Activated T-helper 1 cell treated with anti-CD3 and anti-CD28 coated beads, Interleukin-12 subunit alpha, Interleukin-12 subunit beta, Interleukin-2, Interleukin-4 antibody, amounts not matched to agents 30 ng/mL and 10 ng/mL and 1 ng/mL, durations not matched to agents 14 hours and 24 hours and 36 hours (primary cell): Measurements from ENCODE around the gene SNCB. TPM values are rescaled to one million over a fixed set of nuclear protein-coding genes. Genes with fewer than 3 reads are reported as not detected.
"Not testable (repeated sequence)": the region's sequence is repeated elsewhere in the genome, so short reads cannot be mapped to it uniquely, and the experiment has no call there.

Source experiments
- DNase-seq: peaks from one replicate; pipeline ENCODE4 v3.0.0; 2021; ENCODE audit warnings: low spot score
- H3K27ac Mint-ChIP-seq: one replicate; pipeline ENCODE4 v1.8.0; 2021; ENCODE audit warnings: mild to moderate bottlenecking, mixed read lengths
- H3K27me3 Mint-ChIP-seq: one replicate; pipeline ENCODE4 v1.8.0; 2022; ENCODE audit warnings: mild to moderate bottlenecking, moderate library complexity, mixed read lengths; ENCODE audit not compliant: insufficient read depth
- H3K36me3 Mint-ChIP-seq: one replicate; pipeline ENCODE4 v1.8.0; 2021; ENCODE audit warnings: low read depth, mixed read lengths
- H3K4me1 Mint-ChIP-seq: one replicate; pipeline ENCODE4 v1.8.0; 2021; ENCODE audit warnings: low read depth, mixed read lengths
- H3K4me3 Mint-ChIP-seq: one replicate; pipeline ENCODE4 v1.8.0; 2021; ENCODE audit warnings: mild to moderate bottlenecking, moderate library complexity, mixed read lengths
- H3K9me3 Mint-ChIP-seq: one replicate; pipeline ENCODE4 v1.8.0; 2021; ENCODE audit warnings: mixed read lengths
- intact Hi-C: fragments of 100-400 bp; cut with micrococcal nuclease; formaldehyde crosslinking; loops from one replicate; pipeline ENCODE4 v1.15.1; 2024
- total RNA-seq: library from RNA; stranded (reverse); gene quantifications from 2 replicates; pipeline ENCODE4 v1.2.3, GENCODE V29; 2022

The SNCB gene
- total RNA-seq, 1 donor from 2014 or later, result not detected

DNA sequence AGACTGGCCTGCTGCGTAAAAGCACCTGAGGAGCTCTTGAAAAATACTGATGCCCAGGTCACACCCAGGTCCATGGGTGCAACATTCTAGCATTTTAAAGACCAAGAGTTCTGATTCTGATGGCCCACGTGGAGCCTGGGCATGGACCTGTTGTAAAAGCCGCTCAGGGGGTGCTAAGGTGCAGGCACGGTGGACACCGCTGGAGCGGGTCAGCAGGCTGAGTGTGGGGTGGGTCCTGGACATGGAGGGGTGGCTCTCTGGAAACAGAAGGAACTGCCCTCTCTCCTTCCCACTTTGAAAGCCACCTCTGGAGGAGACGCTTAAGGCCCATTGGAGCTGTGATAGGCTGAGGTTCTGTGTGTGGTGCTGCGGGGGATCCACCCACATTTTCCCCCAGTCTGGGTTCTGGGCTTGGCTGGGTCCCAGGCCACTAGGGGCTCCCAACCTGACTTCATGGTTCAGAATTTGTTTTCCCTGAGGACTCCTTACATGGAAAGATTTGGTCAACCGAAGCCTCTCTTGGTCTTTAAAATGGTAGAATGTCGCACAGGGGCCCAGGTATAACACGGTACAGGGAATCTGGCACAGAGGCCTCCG is 37.0 kb downstream of the SNCB start:
- no peak for DNase-seq
- Mint-ChIP-seq H3K4me3 (no peak overlapping the region), H3K4me1 (peaks cover 8% of the 10 kb centered on the region), H3K27me3 (peaks cover 10% of the 10 kb centered on the region), H3K27ac (no peak overlapping the region), H3K36me3 (no peaks in the 10 kb centered on the region), H3K9me3 (peaks cover 2% of the 10 kb centered on the region)
- intact Hi-C loops, result no loop called here

DNA sequence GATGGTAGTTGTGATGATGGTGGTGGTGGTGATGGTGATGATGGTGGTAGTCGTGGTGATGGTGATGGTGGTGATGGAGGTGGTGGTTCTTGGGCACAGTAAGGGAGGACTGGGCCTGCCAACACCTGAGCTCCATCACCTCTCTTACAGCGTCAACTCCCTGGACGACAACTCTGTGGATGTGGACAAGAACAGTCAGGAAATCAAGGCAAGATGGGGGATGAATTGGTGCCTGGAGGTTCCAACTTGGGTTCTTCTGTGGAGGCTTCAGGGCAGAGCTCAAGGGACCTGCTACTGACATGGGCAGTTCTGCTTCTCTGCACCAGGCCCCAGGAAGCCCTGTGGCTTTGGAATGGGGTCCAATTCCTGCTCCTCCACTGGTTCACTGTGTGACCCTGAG is 37.8 kb downstream of the SNCB start:
- intact Hi-C loops, result no loop called here
- Mint-ChIP-seq H3K4me3 (no peak overlapping the region), H3K27ac (no peak overlapping the region), H3K4me1 (peaks cover 8% of the 10 kb centered on the region), H3K36me3 (no peaks in the 10 kb centered on the region), H3K9me3 (peaks cover 3% of the 10 kb centered on the region), H3K27me3 (peaks cover 7% of the 10 kb centered on the region)
- DNase-seq, result no peak

DNA sequence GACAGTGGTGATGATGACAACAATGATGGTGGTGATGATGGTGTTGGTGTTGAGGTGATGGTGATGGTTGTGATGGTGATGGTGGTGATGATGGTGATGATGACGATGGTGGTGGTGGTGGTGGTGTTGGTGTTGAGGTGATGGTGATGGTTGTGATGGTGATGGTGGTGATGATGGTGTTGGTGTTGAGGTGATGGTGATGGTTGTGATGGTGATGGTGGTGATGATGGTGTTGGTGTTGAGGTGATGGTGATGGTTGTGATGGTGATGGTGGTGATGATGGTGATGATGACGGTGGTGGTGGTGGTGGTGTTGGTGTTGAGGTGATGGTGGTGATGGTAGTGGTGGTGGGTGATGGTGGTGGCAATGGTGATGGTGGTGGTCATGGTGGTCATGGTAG is 38.7 kb downstream of the SNCB start:
- intact Hi-C loops, result not testable (repeated sequence)

DNA sequence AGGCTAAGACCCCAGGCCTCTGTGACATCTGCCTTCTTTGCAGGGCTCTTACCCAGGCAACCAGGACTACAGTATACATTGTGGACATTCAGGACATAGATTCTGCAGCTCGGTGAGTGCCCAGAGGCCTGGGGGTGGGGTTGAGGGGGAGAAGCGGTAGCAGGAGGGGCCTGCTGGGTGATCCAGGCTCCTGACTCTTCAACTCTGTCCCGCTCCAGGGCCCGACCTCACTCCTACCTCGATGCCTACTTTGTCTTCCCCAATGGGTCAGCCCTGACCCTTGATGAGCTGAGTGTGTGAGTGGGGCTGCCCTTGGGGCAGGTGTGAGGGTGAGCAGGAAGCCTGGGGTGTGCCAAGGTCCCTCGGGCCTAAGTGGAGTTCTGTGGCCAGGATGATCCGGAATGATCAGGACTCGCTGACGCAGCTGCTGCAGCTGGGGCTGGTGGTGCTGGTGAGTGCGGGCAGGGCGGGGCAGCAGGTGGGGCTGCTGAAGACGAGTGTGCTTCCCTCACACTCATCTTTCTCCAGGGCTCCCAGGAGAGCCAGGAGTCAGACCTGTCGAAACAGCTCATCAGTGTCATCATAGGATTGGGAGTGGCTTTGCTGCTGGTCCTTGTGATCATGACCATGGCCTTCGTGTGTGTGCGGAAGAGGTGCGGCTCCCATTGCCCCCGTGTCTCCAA is 40.2 kb downstream of the SNCB start:
- H3K4me3 Mint-ChIP-seq, result no peak overlapping the region
- intact Hi-C loops, result no loop called here
- H3K27ac Mint-ChIP-seq, result no peak overlapping the region
- H3K36me3 Mint-ChIP-seq, result no peaks in the 10 kb centered on the region
- peaks cover 8% of the 10 kb centered on the region for H3K9me3 Mint-ChIP-seq
- DNase-seq, result no peak
- H3K4me1 Mint-ChIP-seq, result no peaks in the 10 kb centered on the region
- peaks cover 4% of the 10 kb centered on the region for H3K27me3 Mint-ChIP-seq

More for the DNA sequence above, 38.7 kb downstream of the SNCB start:
- H3K4me3 Mint-ChIP-seq, H3K27ac Mint-ChIP-seq, H3K4me1 Mint-ChIP-seq, H3K27me3 Mint-ChIP-seq, H3K9me3 Mint-ChIP-seq, H3K36me3 Mint-ChIP-seq, DNase-seq: not testable (repeated sequence)

DNA sequence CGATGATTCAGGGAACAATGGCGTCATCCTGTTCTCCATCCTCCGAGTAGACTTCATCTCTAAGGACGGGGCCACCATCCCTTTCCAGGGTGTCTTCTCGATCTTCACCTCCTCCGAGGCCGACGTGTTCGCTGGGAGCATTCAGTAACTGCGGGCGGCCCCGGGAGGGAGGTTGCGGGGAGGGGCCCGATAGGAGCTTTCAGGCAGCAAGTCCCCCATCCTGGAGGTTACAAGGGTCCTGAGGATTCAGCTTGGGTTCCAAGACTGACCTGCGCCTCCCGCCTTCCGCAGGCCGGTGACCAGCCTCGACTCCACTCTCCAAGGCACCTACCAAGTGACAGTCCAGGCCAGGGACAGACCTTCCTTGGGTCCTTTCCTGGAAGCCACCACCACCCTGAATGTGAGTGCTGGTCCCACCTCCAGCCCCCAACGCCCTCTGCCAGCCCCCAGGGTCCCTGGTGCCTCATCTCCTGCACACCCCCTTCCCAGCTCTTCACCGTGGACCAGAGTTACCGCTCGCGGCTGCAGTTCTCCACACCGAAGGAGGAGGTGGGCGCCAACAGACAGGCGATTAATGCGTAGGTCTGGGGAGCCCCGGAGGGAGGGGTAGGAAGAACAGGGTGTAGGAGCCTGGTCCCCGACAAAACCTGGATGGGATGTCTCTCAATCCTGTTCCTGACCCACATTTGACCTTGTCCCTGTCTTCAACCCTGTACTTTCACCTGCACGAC is 41.1 kb downstream of the SNCB start:
- no peak overlapping the region for H3K27ac Mint-ChIP-seq
- intact Hi-C loops, result no loop called here

DNA sequence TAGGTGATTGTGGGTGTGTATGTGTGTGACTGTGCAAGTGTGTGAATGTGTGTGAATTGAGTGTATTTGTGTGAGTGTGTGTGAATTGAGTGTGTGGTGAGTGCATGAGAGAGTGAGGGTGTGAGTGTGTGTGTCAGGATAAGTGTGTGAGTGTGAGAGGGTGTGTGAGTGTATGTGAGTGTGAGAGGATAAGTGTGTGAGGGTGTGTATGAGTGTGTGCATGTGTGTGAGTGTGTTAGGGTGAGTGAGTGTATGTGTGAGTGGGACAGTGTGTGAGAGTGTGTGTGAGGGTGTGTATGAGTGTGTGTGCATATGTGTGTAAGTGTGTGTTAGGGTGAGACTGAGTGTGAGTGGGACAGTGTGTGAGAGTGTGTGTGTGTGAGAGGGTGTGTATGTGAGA is 42.0 kb downstream of the SNCB start:
- no peaks in the 10 kb centered on the region for H3K27me3 Mint-ChIP-seq
- H3K9me3 Mint-ChIP-seq, result peaks cover 14% of the 10 kb centered on the region
- H3K4me3 Mint-ChIP-seq, result no peak overlapping the region
- no peaks in the 10 kb centered on the region for H3K36me3 Mint-ChIP-seq
- intact Hi-C loops, result no loop called here
- H3K4me1 Mint-ChIP-seq, result no peaks in the 10 kb centered on the region
- DNase-seq, result no peak
- H3K27ac Mint-ChIP-seq, result no peak overlapping the region

More for the DNA sequence above, 41.1 kb downstream of the SNCB start:
- Mint-ChIP-seq H3K27me3 (no peaks in the 10 kb centered on the region), H3K9me3 (peaks cover 10% of the 10 kb centered on the region), H3K36me3 (no peaks in the 10 kb centered on the region), H3K4me3 (no peak overlapping the region), H3K4me1 (no peaks in the 10 kb centered on the region)
- DNase-seq, result no peak

DNA sequence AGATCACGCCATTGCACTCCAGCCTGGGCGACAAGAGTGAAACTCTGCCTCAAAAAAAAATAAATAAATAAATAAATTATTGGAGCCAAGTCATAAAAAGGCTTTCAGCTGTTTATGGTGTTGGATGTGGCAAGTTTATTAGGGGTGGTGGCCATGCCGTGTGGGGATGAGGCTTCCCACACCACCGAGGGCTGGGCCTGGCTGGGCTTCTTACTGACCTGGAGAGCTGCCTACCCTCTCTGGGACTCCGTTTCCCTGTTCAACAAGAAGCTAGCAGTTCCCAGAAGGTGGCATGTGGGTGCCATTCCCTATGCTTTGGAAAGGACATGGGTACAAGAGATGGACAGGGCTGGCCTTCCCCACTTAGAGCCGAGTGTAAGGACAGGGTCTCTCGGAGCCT is 42.9 kb downstream of the SNCB start:
- intact Hi-C loops, result no loop called here
- Mint-ChIP-seq H3K27ac (no peak overlapping the region), H3K4me3 (no peak overlapping the region), H3K27me3 (no peaks in the 10 kb centered on the region), H3K36me3 (no peaks in the 10 kb centered on the region), H3K4me1 (no peaks in the 10 kb centered on the region), H3K9me3 (peaks cover 14% of the 10 kb centered on the region)
- no peak for DNase-seq

DNA sequence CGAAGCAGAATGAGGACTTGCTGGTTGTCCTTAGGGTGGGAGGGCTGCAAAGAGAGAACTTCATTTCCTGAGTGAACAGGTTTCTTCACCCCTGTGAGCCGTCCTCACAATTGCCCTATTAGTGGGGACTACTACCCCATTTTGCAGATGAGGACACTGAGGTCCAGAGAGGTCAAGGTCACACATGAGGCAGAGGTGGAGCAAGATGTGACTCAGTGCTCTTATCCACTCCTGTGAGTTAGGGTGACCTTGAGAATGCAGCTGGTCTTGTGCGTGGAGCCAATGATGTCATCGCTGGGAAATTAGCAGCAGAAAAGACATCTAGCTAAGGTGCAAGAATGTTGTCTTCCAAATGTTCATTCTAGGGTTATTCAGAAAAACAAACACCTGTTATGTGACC is 47.3 kb downstream of the SNCB start:
- no peaks in the 10 kb centered on the region for H3K36me3 Mint-ChIP-seq

DNA sequence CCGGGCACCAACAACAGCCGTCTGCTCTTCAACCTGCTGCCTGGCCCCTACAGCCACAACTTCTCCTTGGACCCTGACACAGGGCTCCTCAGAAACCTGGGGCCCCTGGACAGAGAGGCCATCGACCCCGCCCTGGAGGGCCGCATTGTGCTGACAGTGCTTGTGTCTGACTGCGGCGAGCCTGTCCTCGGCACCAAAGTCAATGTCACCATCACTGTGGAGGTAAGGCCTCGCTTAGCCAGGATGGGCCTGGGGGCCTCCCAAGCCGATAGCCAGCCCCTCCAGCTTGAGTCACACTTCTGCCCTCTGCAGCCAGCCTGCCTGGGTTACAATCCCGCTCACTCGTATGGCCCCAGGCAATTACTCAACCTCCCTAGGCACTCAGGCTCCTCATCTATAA is 49.0 kb downstream of the SNCB start:
- Mint-ChIP-seq H3K36me3 (no peaks in the 10 kb centered on the region), H3K9me3 (peaks cover 11% of the 10 kb centered on the region), H3K4me1 (no peaks in the 10 kb centered on the region), H3K4me3 (no peak overlapping the region), H3K27ac (no peak overlapping the region), H3K27me3 (no peaks in the 10 kb centered on the region)
- no peak for DNase-seq
- intact Hi-C loops, result no loop called here

More for the DNA sequence above, 47.3 kb downstream of the SNCB start:
- no peaks in the 10 kb centered on the region for H3K4me1 Mint-ChIP-seq
- H3K27me3 Mint-ChIP-seq, result no peaks in the 10 kb centered on the region
- intact Hi-C loops, result no loop called here
- no peak for DNase-seq
- H3K4me3 Mint-ChIP-seq, result no peak overlapping the region
- peaks cover 11% of the 10 kb centered on the region for H3K9me3 Mint-ChIP-seq
- no peak overlapping the region for H3K27ac Mint-ChIP-seq

DNA sequence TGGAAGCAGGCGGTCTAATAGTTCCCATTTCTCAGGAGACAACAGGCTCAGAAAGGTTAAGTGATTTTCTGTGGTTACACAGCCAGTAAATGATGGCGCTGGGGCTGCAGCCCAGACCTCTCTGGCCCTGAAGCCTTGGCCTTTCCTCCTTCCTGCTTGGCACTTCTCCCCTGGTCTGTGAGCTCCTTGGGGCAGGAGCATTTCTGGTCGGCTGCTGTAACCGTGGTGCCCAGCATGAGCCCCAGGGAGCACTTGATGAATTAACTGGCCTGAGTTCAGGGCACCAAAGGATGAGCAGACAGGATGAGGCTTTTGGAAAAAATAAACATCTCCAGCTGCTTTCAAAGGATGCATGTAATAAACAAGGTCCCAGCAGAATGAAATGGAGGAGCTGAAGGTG is 51.0 kb downstream of the SNCB start:
- Mint-ChIP-seq H3K4me1 (no peaks in the 10 kb centered on the region), H3K36me3 (no peaks in the 10 kb centered on the region), H3K27ac (no peak overlapping the region), H3K27me3 (no peaks in the 10 kb centered on the region), H3K9me3 (peaks cover 4% of the 10 kb centered on the region), H3K4me3 (no peak overlapping the region)
- DNase-seq, result no peak
- intact Hi-C loops, result loop anchor here (1.0 kb wide), 1 partner anchor 48 kb away; no protein-coding TSS in a partner anchor

DNA sequence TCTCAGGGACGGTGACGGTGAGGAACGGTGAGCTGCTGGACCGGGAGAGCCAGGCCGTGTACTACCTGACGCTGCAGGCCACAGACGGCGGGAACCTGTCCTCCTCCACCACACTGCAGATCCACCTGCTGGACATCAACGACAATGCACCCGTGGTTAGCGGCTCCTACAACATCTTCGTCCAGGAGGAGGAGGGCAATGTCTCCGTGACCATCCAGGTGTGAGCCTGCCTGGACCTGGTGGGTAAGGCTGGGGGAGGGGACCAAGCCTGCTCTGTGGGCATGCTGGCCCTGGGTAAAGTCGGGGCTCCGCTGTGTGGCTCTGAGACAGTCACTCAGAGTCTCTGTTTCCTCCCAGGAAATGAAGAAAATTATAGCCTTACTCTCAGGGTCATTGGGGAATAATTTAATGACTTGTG is 51.9 kb downstream of the SNCB start:
- H3K4me1 Mint-ChIP-seq, result no peaks in the 10 kb centered on the region
- H3K27me3 Mint-ChIP-seq, result no peaks in the 10 kb centered on the region
- H3K4me3 Mint-ChIP-seq, result no peak overlapping the region
- DNase-seq, result peak; percentile 21
- no peaks in the 10 kb centered on the region for H3K9me3 Mint-ChIP-seq
- intact Hi-C loops, result loop anchor here (1.0 kb wide), 1 partner anchor 162 kb away; the partner anchor contains the start of gene CLTB
- no peak overlapping the region for H3K27ac Mint-ChIP-seq
- no peaks in the 10 kb centered on the region for H3K36me3 Mint-ChIP-seq

DNA sequence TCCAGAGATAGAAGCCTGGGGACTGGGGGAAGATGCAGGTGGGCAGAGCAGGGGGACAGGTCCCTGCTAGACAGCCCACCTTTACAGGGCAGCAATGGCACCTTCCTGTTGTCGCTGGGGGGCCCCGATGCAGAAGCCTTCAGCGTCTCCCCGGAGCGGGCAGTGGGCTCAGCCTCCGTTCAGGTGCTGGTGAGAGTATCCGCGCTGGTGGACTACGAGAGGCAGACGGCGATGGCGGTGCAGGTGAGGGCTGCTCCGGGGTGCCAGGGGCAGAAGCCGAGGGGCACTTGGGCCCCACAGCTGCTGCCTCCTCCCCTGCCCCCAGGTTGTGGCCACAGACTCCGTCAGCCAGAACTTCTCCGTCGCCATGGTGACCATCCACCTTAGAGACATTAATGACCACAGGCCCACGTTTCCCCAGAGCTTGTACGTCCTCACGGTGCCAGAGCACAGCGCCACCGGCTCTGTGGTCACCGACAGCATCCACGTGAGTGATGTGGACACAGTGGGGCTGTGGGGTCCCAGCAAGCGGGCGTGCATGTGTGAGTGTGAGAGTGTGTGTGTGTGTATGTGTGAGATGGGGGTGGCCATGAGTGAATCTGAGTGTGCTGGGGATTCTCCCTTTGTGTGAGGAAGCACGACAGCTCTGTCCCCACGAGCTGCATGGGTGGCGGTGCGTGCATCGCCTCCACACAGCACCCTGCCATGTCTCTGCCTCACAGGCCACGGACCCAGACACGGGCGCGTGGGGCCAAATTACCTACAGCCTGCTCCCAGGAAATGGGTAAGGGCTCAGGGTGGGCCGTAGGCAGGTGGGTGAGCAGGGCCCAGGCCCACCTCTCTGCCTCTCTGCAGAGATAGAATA is 52.8 kb downstream of the SNCB start:
- no peak overlapping the region for H3K27ac Mint-ChIP-seq
- H3K9me3 Mint-ChIP-seq, result no peaks in the 10 kb centered on the region
- no peaks in the 10 kb centered on the region for H3K27me3 Mint-ChIP-seq
- no peaks in the 10 kb centered on the region for H3K4me1 Mint-ChIP-seq
- H3K4me3 Mint-ChIP-seq, result no peak overlapping the region
- intact Hi-C loops, result loop anchor here (1.0 kb wide), 1 partner anchor 161 kb away; the partner anchor contains the start of gene CLTB
- DNase-seq, result no peak
- no peaks in the 10 kb centered on the region for H3K36me3 Mint-ChIP-seq
